IPS DF 6.9 (cell line): ENCODE measurements around the gene SDK1.
"Not testable (repeated sequence)": the region's sequence is repeated elsewhere in the genome, so short reads cannot be mapped to it uniquely, and the experiment has no call there.

Experiments used
- DNase-seq: peaks from one replicate; pipeline ENCODE4 v3.0.0-alpha.2; 2013; ENCODE audit warnings: low read depth, low spot score
- H3K27ac ChIP-seq: one replicate; pipeline ENCODE4 v1.5.1; 2013; ENCODE audit warnings: low read length, control low read depth
- H3K27me3 ChIP-seq: 2 replicates; pipeline ENCODE4 v1.6.1; 2013; ENCODE audit warnings: mild to moderate bottlenecking, low read length; ENCODE audit not compliant: control insufficient read depth, insufficient read depth
- H3K36me3 ChIP-seq: 2 replicates; pipeline ENCODE4 v1.6.1; 2013; ENCODE audit warnings: low read length; ENCODE audit not compliant: control insufficient read depth, insufficient read depth
- H3K4me1 ChIP-seq: 2 replicates; pipeline ENCODE4 v1.6.1; 2013; ENCODE audit warnings: low read length; ENCODE audit not compliant: control insufficient read depth, insufficient read depth
- H3K4me3 ChIP-seq: 2 replicates; pipeline ENCODE4 v1.5.1; 2013; ENCODE audit warnings: mild to moderate bottlenecking, low read length
- H3K9me3 ChIP-seq: 2 replicates; pipeline ENCODE4 v1.6.1; 2013; ENCODE audit warnings: low read length, inconsistent platforms; ENCODE audit not compliant: control insufficient read depth, insufficient read depth
- WGBS: extraction: QIAGEN DNeasy Blood & Tissue Kit; methylation state at CpG from one replicate; pipeline ENCODE4 v1.1.7; 2013; ENCODE audit warnings: mixed read lengths, missing lambda C conversion rate; ENCODE audit not compliant: insufficient read length, insufficient coverage; 5-methylcytosine and 5-hydroxymethylcytosine counted together

Gene SDK1

GRCh38 chr7:4260867-4261600 is 960.0 kb downstream of the SDK1 start:
- Histone ChIP-seq H3K4me3 (no peak overlapping the region), H3K4me1 (no peaks in the 10 kb centered on the region), H3K36me3 (no peaks in the 10 kb centered on the region), H3K27me3 (no peaks in the 10 kb centered on the region), H3K9me3 (no peaks in the 10 kb centered on the region), H3K27ac (no peak overlapping the region)
- no peak for DNase-seq
- WGBS = no CpG with 5 or more reads among the region's 19 CpGs

- no peak for DNase-seq
- Histone ChIP-seq H3K27ac (no peak overlapping the region), H3K27me3 (no peaks in the 10 kb centered on the region), H3K36me3 (no peaks in the 10 kb centered on the region), H3K4me1 (no peaks in the 10 kb centered on the region), H3K4me3 (no peak overlapping the region), H3K9me3 (no peaks in the 10 kb centered on the region)
- WGBS = no CpG with 5 or more reads among the region's 11 CpGs
Measured at GRCh38 chr7:4261601-4261960, 960.5 kb downstream of the SDK1 start.

GRCh38 chr7:4264206-4264605 is 963.2 kb downstream of the SDK1 start:
- H3K4me1 ChIP-seq, H3K36me3 ChIP-seq, H3K9me3 ChIP-seq, H3K27ac ChIP-seq, H3K4me3 ChIP-seq, H3K27me3 ChIP-seq, DNase-seq: not testable (repeated sequence)
- WGBS = no CpG with 5 or more reads among the region's 25 CpGs

- Histone ChIP-seq H3K4me1 (no peaks in the 10 kb centered on the region; the same call in 1 of the 2 replicates), H3K36me3 (no peaks in the 10 kb centered on the region; the same call in 1 of the 2 replicates), H3K27me3 (no peaks in the 10 kb centered on the region), H3K9me3 (no peaks in the 10 kb centered on the region), H3K27ac (no peak overlapping the region), H3K4me3 (no peak overlapping the region)
- no peak for DNase-seq
- WGBS = no CpG with 5 or more reads among the region's 43 CpGs
Measured at GRCh38 chr7:4265066-4265465, 964.0 kb downstream of the SDK1 start.

GRCh38 chr7:4265676-4266075 is 964.6 kb downstream of the SDK1 start:
- Histone ChIP-seq H3K36me3 (no peaks in the 10 kb centered on the region; the same call in 1 of the 2 replicates), H3K9me3 (no peaks in the 10 kb centered on the region), H3K27ac (no peak overlapping the region), H3K27me3 (no peaks in the 10 kb centered on the region), H3K4me3 (no peak overlapping the region), H3K4me1 (no peaks in the 10 kb centered on the region; the same call in 1 of the 2 replicates)
- DNase-seq = no peak
- no CpG with 5 or more reads among the region's 15 CpGs for WGBS

GRCh38 chr7:4266270-4267040 is 965.4 kb downstream of the SDK1 start:
- Histone ChIP-seq H3K9me3 (no peaks in the 10 kb centered on the region), H3K4me1 (no peaks in the 10 kb centered on the region; the same call in 1 of the 2 replicates), H3K27ac (no peak overlapping the region), H3K4me3 (no peak overlapping the region), H3K36me3 (no peaks in the 10 kb centered on the region; the same call in 1 of the 2 replicates), H3K27me3 (no peaks in the 10 kb centered on the region)
- no CpG with 5 or more reads among the region's 21 CpGs for WGBS
- DNase-seq = no peak

GRCh38 chr7:4267341-4268039 is 966.4 kb downstream of the SDK1 start:
- H3K9me3 ChIP-seq = no peaks in the 10 kb centered on the region
- DNase-seq = no peak
- no peak overlapping the region for H3K4me3 ChIP-seq
- no peak overlapping the region for H3K27ac ChIP-seq
- no peaks in the 10 kb centered on the region for H3K27me3 ChIP-seq
- no CpG with 5 or more reads among the region's 21 CpGs for WGBS
- no peaks in the 10 kb centered on the region; the same call in 1 of the 2 replicates for H3K36me3 ChIP-seq
- no peaks in the 10 kb centered on the region; the same call in 1 of the 2 replicates for H3K4me1 ChIP-seq

- H3K4me3 ChIP-seq = no peak overlapping the region
- WGBS = no CpG with 5 or more reads among the region's 34 CpGs
- no peaks in the 10 kb centered on the region for H3K9me3 ChIP-seq
- DNase-seq = no peak
- H3K36me3 ChIP-seq = no peaks in the 10 kb centered on the region; the same call in 1 of the 2 replicates
- no peaks in the 10 kb centered on the region; the same call in 1 of the 2 replicates for H3K4me1 ChIP-seq
- H3K27ac ChIP-seq = no peak overlapping the region
- no peaks in the 10 kb centered on the region for H3K27me3 ChIP-seq
Measured at GRCh38 chr7:4268040-4268965, 967.3 kb downstream of the SDK1 start.

GRCh38 chr7:4269086-4269485 is 968.0 kb downstream of the SDK1 start:
- Histone ChIP-seq H3K27ac (no peak overlapping the region), H3K4me1 (no peaks in the 10 kb centered on the region; the same call in 1 of the 2 replicates), H3K4me3 (no peak overlapping the region), H3K27me3 (no peaks in the 10 kb centered on the region), H3K36me3 (no peaks in the 10 kb centered on the region; the same call in 1 of the 2 replicates), H3K9me3 (no peaks in the 10 kb centered on the region)
- no peak for DNase-seq
- no CpG with 5 or more reads among the region's 9 CpGs for WGBS
